ENCODE data around the gene LIN37.

The LIN37 gene

DNA sequence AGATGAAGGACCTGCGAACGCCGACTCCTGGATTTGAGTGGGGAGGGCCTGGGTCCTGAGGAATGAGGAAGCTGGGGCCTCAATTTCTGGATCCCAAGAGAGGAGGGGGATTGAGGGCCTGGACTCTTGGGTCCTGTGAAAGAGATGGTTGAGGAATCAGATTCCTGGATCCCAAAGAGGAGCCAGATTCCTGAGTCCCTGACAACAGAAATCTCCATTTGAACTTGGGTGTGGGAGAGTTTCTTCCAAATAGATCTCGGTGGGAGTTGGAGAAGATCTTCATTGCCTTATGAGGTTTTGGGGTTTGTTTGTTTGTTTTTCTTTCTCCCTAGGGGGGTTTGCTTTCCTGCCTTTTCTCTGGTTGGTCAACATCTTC lies 2.3 kb upstream of the LIN37 start:
- peak overlapping the region; percentile 89 for H3K4me3 ChIP-seq (ENCODE audit: low read depth, low read length)
- DNase-seq (ENCODE audit: low read depth) = no peak

DNA sequence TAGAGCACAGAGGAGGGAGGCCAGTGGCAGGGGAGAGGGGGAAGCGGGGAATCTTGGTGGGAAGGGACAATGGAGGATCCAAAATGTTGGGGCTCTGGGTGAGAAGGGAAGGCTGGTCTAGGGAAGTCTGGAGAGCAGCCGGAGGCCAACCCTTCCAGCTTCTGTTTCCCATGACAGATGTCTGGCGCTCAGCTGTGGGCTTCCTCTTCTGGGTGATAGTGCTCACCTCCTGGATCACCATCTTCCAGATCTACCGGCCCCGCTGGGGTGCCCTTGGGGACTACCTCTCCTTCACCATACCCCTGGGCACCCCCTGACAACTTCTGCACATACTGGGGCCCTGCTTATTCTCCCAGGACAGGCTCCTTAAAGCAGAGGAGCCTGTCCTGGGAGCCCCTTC lies 1.8 kb upstream of the LIN37 start:
- peak overlapping the region; percentile 89 for H3K4me3 ChIP-seq (ENCODE audit: low read depth, low read length)
- no peak for DNase-seq (ENCODE audit: low read depth)

DNA sequence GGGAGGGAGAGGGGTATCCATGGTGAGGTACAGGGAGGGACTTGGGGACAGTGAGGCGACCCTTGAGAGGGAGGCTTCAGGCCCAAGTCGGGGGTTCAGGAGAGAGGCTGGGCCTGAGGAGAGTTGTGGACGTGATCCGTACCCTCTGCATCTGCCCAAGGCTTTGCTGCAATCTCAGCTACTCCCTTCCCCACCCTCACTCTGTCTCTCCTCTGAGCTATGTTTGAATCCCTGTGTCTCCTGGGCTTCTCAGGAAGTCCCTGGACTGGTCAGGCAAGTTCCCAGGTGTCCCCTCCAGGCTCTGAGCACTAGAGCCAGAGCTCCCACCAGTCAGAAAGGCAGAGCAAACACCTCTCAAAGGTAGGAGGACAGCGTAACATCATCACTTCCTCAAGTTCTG lies 1.8 kb downstream of the LIN37 start:
- no peak for DNase-seq (ENCODE audit: low read depth)
- no peak overlapping the region for H3K4me3 ChIP-seq (ENCODE audit: low read depth, low read length)

DNA sequence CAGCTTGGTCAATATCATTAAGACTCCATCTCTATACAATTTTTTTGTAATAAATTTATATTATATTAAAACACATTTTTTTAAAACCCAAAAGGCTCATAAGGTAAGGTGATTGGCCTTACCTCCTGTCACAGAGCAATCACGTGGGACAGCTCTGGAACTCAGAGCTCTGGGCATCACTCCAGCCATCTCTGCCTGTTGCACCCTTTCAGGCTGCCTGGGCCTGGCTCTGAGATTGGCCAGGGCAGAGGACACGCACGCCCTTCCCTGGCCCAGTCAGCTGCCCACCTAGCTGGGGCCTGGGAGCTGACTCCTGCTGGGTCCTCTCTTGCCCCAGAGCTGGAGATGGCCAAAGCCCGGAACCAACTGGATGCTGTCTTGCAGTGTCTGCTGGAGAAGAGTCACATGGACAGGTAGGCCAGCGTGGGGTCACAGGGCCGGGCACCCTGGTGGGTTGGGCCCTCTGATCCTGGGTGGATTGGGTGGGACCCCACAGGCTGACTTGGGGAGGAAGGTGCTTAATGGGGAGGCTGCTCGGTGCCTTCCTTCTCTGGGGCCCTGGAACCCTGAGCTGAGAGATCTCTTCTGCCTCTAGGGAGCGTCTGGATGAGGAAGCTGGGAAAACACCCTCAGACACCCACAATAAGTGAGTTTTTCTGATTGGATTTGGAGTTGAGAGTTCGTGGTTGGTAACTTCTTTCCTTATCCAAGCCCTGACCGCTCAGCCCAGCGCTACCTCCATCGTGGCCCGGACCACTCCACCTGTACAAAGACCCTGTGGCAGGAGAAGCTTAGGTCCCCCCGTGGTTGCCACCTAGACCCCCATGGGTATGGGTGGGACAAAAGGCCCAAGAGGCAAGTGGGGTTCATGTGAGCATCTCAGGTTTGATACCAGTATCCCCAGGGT lies 3.7 kb downstream of the LIN37 start:
- H3K4me3 ChIP-seq (ENCODE audit: low read depth, low read length) = no peak overlapping the region
- no peak for DNase-seq (ENCODE audit: low read depth)

DNA sequence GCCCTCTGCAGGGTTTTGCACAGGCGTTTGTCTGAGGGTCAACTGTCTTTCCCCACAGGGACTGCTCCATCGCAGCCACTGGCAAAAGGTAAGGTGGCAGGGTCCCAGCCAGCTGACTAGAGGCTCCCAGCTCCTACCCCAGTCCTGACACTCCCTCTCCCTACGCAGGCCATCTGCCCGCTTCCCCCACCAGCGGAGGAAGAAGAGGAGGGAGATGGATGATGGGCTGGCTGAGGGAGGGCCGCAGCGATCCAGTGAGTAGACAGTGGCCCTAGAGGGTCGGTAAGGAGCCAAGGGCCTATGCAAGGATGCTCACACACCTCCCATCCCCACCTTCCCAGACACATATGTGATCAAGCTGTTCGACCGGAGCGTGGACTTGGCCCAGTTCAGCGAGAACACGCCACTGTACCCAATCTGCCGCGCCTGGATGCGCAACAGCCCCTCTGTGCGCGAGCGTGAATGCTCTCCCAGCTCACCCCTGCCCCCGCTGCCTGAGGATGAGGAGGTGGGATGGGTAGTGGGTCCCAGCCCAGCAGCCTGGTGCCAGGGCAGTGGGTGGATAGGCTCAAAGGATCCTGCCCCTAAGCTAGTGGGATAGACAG lies 4.5 kb downstream of the LIN37 start:
- DNase-seq (ENCODE audit: low read depth) = no peak
- no peak overlapping the region for H3K4me3 ChIP-seq (ENCODE audit: low read depth, low read length)

DNA sequence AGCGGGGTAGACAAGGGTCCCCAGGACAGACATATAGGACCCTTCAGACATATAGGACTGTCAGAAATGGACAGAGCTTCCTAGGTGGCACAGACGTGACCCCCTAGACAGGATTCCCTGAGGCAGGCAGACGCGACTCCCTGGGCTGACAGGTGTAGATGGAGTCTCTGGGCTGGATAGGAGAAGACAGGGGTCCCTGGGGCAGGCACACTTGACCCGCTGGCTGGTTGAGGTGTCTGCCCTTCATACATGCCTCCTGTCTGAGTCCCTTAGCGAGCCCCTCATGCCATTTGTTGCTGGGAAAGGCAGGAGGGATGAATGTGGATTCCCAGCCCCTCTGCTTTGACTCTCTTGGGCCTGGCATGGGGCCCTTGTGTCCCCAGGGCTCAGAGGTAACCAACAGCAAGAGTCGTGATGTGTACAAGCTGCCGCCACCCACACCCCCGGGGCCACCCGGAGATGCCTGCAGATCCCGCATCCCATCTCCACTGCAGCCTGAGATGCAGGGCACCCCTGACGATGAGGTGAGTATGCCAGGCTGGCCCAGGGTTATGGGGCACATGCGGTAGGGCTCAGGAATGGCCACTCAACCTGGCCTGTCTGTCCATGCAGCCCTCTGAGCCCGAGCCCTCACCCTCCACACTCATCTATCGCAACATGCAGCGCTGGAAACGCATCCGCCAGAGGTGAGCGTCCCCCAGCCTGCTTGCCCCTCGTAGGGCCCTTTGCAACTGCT lies 5.4 kb downstream of the LIN37 start:
- no peak overlapping the region for H3K4me3 ChIP-seq (ENCODE audit: low read depth, low read length)
- DNase-seq (ENCODE audit: low read depth) = no peak

DNA sequence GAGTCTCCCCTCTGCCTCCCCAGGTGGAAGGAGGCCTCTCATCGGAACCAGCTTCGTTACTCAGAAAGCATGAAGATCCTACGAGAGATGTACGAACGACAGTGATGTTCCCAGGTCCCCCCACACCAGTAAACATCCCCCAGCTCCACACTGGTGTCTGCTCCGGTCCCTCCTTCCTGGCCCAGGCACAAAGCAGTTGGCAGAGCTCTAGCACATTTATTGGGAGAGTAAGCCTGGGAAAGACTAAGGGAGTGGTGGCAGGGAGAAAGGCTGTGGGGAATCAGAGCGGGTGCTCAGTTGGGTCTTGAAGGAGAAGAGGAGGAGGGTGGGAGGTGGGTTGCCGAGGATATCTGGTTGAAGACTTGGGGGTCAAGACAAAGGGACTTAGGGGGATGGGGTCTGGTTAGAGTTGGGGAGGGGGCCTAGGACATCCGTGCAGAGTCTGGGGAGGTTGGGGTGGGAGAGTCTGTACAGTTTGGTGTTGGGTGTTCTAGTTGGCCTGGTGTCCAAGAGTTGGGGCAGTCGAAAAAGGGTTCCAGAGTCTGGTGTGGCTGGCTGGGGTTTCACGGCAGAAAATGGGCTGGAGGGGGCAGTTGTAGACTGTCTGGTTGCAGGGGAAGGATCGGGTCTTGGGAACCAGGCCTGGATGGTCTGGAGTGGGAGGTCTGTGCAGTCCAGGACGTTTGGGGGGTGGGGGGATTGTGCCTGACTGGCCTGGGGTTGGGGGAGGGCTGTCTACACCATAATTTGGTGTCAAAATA lies 6.2 kb downstream of the LIN37 start:
- peak overlapping the region; percentile 33 for H3K4me3 ChIP-seq (ENCODE audit: low read depth, low read length)

DNA sequence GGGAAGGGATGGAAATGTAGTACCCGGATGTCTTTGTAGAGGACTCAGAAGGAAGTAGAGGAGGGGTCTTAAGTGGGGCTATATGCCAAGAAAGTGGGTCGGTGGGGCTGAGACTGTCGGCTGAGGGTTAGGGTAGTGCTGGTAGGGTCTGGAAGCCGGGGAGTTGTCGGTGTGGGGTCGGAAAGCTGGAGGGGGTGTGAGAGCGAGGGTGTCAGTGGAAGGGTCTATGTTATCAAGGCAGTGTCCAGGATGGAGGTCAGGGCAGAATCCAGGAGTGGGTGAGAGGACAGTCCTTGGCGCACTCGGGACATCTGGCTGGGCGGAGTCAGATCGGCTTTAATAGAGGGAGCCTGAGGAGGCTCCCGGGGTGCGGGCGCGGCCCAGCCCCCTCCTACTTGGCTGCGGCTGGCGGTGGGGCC lies 6.8 kb downstream of the LIN37 start:
- DNase-seq (ENCODE audit: low read depth) = no peak
- H3K4me3 ChIP-seq (ENCODE audit: low read depth, low read length) = peak overlapping the region; percentile 33

More for the DNA sequence above, 6.2 kb downstream of the LIN37 start:
- no peak for DNase-seq (ENCODE audit: low read depth)

DNA sequence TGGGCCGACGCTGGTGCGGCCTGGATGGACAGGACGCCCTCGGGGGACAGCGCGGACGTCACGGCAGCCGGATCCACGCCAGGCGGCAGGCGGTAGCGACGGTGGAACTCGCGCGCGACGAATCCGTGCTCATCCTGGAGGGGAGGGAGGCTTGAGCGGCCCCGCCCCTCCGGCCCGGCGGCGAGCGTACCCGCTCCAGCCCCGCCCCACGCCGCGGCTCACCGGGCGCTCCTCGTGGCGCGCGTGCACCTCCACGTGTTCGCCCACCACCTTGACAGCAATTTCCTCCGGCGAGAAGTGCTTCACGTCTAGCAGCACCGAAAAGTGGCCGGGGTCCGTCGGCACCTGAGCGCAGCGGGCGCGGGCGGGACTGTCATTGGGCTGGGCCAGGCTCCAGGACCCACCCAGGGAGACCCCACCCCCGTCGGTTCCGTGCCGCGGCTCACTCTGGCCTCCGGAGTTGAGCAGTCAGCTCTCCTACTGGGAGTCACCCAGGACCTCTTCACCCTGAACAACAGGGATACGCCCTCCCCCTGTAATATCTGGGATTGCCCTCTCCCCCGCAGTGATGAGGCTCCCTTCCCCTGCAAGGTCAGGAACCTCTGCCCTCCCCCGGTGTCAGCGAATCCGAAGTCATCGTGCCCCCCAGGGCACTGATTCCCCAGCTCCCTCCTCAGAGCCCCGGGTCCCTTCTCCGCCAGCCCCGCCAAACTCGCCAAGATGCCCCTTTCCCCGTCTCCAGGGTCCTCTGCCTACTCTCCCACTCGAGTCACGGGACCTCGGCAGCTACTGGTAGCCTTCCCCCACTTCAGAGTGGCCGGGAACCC lies 7.4 kb downstream of the LIN37 start:
- peak; percentile 77 for DNase-seq (ENCODE audit: low read depth)

DNA sequence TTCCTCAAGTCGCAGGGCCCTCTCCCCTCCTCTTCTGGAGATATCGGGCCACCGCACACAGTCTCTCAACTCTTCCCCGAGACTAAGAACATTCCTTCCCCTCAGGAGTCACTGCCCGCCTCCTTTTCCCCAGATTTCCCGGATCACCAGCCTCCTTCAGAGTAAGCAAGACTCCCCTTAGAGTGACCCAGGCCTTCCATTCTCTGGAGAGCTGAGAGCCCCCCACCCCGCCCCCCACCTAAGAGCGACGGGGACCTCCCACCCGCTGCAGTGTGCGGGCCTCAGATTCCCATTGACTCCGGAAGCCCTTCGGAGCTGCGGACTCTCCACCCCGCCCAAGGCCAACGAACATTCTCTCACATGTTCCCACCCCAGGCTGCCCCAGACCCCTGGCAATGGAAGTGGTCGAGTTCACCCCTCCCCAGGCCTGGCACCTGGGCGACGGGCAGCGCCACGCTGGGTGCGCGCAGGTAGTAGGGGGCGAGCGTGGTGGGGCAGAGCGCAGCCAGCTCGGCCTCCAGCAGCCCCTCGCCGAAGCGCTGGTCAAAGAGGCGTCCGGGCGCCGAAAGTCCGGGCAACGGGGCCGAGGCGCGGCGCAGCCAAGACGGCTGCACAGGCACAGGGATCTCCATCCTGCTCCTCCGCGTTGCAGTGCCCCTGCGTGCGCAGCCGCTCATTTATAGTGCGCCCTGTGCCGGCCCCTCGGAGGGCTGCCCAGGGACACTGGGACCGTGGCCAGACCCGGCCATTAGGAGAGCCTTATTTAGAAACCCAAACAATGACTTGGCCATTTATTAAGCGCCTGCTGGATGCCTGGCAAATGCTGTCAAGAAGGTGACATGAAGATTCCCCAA lies 8.2 kb downstream of the LIN37 start, which contains the start of gene HSPB6:
HSPB6 (minus strand) TSS at position 653 of the 854 bp plus-strand sequence; CDS start at position 632, 21 bp downstream.
- no peak for DNase-seq (ENCODE audit: low read depth)
- H3K4me3 ChIP-seq (ENCODE audit: low read depth, low read length) = peak within 1 kb of the TSS; percentile 81

More for the DNA sequence above, 7.4 kb downstream of the LIN37 start:
- H3K4me3 ChIP-seq (ENCODE audit: low read depth, low read length) = peak overlapping the region; percentile 81

DNA sequence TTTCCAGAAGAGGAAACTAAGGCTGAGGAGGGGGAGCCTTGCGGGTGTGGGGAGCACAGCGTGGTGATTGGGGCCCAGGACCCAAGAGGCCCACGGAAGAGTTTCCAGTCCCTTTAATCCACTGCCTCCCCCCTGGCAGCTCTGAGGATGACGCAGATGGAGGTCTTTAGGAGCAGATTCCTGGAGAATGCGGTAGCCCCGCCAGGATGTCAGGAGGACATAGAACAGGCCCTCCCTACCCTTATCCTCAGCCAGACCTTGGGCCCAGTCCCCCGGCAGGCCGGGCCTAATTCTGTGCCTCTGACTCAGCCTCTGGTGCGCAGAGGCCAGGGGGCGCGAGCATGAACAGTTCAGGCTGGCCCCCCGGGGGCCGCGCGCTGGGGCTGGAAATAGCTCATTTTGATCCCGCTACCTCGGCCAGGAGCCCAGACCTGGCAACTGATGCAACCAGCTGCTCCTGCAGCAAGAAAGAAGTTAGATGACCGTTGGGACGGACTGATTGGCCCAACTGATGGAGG lies 8.9 kb downstream of the LIN37 start:
- peak overlapping the region; percentile 81 for H3K4me3 ChIP-seq (ENCODE audit: low read depth, low read length)
- DNase-seq (ENCODE audit: low read depth) = peak; percentile 98

DNA sequence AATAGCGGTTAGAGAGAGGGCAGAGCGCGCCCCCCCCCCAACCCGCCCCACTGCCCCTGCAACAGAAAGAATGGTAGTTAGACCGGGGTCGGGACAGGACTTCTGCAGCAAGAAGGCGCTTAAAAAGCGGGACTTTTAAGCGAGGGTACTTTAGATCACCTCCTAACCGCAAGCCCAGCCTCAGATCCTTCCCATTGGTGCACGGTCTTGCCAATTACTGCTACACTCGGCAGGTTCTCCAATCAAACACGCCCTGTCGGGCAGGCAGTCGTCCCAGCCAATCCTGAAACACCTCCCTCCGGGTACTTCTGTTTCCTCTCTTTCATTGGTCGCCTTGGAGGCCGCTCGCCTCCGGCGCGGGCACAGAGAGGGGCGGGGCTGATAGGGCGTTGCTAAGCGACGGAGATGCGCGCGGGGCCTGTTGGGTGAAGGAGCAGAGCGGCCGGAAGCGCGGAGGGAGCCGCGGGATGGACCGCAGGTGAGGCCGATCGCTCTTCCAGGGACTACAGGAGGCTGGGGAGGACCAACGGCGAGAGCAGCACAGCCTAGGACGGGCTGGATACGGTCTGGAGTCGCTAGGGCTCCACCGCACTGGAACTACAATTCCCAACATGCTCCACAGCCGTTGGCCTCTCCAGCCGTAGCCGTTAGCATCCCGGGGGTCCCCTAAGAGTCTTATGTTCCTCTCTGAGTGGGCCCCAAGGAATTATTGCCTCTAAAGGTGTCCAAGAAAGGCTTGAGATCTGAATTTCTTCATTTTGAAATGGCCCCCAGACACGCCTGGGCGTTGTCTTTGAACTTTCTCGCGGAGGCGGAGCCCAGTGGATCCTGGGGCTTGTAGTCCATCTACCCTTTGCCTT lies 9.6 kb downstream of the LIN37 start, which contains the start of gene PROSER3:
PROSER3 (plus strand) TSS at position 428 of the 860 bp plus-strand sequence; CDS start at position 468, 40 bp downstream.
- peak within 1 kb of the TSS; percentile 81 for H3K4me3 ChIP-seq (ENCODE audit: low read depth, low read length)
- DNase-seq (ENCODE audit: low read depth) = peak; percentile 98

DNA sequence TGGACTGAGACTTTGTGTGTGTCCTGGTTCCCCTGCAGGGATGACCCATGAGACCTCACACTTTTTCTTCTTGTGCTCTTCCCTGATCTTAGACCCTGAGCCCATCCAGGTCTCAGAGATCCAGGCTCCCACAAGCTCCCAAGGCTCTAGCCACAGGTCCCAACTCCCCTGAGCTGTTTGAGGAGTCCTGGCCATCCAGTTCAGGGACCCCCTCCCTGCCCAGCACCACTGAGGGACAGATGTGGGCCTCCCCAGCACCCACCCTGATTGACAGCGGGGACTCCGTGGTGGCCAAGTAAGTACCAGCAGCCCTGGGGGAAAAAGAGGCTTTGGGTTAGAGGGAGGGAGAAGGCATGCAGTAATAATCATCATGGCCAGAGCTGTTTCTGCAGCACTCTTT lies 11.3 kb downstream of the LIN37 start:
- DNase-seq (ENCODE audit: low read depth) = no peak
- no peak overlapping the region for H3K4me3 ChIP-seq (ENCODE audit: low read depth, low read length)

DNA sequence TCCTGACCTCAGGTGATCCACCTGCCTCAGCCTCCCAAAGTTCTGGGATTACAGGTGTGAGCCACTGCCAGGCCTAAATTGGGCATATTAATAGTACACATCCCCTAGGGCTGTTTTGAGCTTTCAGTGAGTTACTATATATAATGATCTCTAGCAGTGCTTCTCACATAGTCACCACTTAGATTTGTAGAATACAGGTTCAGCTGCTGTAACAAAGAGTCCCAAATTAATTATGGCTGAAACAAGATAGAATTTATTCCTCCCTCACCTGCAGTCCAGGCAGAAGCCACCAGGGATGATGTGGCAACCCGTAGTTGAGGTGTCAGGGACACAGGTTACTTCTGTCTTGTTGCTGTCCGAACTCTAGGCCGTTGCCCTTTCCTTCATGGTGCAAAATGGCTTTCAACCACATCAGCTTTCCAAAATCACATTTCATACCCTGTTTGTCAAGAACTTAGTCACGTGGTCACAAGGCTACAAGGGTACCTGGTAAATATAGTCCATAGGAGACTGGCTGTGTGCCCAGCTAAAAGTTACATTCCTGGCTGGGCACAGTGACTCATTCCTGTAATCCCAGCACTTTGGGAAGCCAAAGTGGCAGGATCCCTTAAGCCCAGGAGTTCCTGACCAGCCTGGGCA lies 12.5 kb downstream of the LIN37 start:
- H3K4me3 ChIP-seq (ENCODE audit: low read depth, low read length) = no peak overlapping the region
- DNase-seq (ENCODE audit: low read depth) = no peak

DNA sequence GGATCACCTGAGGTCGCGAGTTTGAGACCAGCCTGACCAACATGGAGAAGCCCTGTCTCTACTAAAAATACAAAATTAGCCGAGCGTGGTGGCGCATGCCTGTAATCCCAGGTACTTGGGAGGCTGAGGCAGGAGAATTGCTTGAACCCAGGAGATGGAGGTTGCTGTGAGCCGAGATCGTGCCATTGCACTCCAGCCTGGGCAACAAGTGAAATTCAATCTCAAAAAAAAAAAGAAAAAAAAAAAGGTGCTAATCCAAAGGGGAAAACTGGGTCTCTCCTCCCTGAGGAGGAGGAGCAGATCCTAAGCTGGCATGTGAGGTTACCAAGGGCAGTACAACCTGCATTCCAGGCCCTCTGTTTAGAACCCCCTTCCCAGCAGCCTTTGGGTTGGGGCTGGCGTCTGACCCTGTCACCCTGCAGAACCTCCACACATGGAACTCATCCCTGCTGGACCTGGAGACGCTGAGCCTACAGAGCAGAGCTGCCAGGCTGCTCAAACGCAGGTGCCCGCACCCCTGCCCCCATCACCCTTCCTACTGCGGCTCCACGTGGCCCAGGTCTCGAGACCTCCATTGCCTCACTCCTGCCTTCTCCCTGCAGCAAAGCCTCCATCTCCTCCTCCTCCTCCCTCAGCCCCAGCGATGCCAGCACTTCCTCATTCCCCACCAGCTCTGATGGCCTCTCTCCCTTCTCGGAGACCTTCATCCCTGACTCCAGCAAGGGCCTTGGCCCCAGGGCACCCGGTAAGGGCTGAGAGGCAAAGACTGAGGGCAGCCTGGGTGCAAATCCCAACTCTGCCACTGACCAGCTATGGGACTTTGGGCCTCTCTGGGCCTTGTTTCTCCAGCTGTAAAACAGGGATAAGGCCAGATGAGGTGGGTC lies 16.3 kb downstream of the LIN37 start:
- DNase-seq (ENCODE audit: low read depth) = no peak
- no peak overlapping the region for H3K4me3 ChIP-seq (ENCODE audit: low read depth, low read length)

Measured in skeletal muscle cell (primary cell).